Measurements from ENCODE around the gene KDM4D.
A peak's percentile ranks its signal among the peaks of the same experiment; 100 is the strongest.
"Not testable (repeated sequence)": the region's sequence is repeated elsewhere in the genome, so short reads cannot be mapped to it uniquely, and the experiment has no call there.

The KDM4D gene

DNA sequence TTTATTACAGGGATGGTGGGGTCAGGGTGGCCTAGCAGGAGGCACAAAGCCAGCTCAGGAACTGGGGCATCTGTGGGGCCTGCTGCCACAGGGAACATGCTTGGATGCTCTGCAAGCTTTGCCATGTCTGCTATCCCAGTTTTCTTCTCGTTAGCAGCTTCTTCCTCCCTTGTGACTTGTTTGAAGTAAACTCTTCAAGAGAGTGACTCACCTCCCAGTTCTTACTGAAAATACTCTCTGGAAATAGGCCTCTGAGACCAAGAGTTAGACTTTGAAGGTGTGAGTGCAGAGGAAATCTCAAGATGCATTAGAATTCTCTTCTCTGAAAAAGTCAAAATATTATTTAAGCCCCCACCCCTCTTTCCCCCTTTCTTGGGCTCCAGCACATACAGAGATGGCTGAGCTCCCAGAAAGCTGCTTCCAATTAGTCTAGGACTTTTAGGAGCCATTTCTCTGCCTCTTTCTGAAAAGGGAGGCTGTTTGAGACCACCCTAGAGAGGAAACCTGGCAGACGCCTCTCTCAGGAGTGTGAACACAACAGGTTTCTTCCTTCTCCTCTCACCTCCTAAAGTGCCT, 15.3 kb upstream of the KDM4D start:
- DNase-seq = no peak

DNA sequence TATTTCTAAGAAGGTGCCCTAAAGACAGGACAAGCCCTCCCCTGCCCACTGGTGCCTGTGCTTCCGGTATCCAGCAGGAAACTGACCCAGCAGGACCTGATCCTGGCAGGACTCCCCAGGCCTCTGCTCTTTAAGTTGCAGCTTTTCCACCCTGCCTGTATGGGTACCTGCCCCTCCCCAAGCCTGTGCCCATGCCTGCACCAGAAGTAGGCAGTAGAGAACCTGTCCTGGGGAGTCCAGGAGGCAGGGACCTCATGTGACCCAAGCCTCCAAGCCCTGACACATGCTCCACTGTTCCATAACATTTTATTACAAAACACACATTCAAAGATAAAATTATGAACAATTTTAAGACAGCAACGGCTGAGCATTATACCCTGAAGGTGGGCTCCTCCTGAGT, 14.3 kb upstream of the KDM4D start:
- no peak for DNase-seq

DNA sequence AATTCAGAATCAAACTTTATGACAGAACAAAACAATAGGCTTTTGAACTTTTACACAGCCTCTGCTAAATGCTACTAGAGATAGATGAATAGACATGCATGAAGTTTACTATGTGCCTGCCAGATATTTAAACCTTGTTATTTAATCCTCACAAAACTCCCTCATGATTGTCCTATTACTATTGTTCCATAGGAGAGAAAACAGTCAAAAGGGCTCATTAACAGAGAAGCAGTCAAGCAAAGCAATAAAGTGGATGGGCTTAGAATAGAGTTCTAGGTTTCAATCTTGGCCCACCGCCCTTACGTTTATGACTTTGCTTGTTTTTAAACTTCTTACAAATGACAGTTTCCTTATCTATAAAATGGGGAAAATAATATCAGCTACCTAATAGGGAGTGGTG, 13.0 kb upstream of the KDM4D start:
- no peak for DNase-seq

DNA sequence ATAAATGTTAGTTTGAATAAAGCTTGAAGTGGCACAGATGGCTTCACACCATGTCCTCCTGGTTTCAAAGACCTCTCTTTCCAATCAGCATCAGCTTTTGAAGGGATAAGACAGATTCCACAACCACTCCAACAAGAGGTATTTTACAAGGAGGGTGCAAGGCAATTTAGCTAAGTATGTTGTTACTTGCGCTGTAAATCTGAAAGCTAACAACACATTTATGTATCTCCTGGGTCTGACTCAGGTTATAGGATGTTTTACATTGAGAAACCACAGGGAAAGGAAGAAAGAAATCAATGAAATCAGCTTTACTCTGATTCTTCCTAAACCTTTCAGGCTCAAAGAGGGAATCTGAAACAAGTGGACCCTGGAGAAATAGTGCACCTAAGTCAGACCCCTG, 12.3 kb upstream of the KDM4D start:
- no peak for DNase-seq

DNA sequence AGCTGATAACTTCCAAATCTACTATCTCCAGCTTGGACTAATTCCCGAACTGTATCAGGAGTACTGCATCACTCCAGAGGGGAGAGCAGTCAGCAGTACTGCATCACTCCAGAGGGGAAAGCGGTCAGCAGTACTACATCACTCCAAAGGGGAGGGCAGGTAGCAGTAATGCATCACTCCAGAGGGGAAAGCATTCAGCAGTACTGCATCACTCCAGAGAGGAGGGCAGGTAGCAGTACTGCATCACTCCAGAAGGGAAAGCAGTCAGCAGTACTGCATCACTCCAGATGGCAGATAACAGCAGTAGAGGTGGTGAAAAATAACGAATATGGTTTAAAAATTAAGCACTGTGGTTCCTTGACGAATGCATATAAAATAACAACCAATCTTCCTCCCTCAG, 8.6 kb upstream of the KDM4D start:
- DNase-seq = no peak

DNA sequence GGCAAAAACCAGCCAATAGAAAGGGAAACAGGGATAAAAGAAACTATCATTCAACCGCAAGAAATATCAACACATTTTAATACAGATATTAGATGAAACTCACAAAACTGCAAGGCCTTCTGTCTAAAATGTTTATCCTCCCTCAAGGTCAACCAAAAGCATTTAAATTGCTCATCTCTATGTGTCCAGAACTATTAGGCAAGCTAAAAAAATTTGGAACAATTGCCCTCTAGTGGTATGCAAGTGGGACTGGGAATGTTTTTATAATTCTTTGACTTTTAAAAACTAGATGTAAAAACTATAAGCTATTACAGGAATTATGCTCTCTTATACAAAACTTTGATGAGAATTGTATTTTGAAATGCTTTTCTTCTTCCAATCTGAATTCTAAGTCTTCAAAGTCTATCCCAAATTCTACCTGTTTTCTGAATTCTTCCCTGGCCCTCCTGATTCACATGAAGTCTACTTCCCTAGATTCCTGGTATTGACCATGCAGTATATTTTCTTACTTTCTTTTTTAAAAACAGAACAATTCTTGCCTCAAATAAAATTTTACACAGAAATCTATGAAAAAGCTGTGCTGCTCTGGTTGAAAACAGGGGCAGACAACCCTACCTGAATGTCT, 5.1 kb upstream of the KDM4D start:
- DNase-seq = no peak

DNA sequence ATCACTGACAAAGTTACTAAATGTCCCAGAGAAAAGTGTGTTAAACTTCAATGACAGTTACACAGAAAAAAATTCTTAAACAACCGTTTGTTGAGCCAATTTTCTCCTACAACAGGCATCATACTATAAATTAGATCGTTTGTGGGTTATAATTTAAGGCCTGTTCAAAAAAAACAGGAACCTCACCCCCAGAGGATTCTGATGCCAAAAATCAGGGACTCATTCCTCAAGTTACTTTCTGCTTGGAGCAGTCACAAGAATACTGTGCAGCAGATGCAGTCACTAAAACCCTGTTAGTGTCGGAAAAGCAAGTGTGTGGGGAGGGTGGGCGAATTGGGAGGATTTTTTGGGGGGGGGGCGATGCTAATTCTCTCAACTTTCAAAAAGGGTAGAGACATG, 810 bp upstream of the KDM4D start:
- no peak for DNase-seq

DNA sequence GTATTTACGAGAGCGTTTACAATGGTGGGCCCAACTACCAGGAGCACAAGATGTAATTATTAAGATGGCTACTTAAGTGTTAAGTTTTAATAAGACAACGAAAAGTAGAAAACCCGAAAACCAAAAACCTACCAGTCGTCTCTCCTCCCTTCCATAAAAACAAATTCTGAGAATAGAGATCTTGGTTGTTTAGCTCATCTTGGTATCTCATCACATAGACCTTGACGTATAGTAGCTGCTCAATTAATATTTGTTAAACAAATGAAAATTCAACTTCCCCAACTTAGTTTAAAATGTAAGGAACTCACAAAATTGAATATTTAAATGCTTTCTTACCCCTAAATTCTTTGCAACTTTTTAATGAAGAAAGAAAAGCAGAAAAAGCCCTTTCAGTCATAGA, 669 bp downstream of the KDM4D start:
- DNase-seq = no peak

DNA sequence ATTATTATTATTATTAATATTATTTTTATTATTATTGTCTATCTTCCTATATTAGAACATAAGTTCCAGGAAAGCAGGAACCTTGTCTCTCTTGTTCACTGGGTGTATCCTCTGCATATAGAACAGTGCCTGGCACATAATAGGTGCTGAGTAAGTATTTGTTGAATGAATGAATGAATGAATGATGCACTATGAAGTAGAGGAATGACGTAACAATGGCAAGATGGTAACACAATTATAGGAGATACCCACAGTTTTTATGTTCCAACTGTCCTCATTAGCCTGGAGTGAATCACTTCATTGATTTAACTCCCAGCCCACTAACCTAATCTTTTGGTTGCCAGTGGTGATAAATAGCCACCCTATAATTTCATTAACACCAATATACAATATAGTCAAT, 2.1 kb downstream of the KDM4D start:
- no peak for DNase-seq

DNA sequence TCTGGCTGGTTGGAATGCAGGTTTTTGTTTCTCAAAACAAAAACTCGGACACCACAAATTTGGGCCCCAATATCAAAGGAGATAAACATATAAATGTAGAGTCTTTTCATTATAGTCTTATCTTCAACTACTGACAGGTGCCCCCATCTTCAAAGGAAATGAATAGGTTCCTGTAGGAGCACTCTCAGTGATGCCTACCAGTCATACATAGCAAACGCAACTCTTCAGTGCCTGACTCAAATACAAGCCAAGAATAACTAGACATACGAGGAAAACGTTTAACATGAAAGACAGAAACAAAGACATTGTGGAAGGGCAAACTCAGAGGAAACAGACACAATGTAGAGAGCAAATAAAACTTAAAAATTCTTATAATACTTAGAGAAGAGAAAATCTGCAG, 13.9 kb downstream of the KDM4D start:
- no peak for DNase-seq

DNA sequence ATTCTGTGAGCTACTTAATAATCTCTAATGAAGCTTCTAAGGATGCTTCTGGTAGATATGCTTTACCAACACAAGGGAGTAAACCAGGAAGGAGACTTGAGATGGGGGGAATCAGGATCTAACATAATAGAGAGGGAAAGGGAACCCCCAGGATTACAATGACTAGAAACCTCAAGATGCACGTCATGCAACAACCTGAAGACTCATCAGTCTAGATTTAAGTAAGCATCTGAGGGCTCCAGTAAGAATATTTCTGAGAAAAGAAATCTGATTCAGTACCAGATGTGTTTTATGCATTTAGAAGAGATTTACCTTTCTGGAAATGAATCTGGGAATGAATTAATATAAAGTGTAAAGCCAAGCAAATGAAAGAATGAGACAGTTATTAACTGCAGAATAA, 15.2 kb downstream of the KDM4D start:
- DNase-seq = no peak

DNA sequence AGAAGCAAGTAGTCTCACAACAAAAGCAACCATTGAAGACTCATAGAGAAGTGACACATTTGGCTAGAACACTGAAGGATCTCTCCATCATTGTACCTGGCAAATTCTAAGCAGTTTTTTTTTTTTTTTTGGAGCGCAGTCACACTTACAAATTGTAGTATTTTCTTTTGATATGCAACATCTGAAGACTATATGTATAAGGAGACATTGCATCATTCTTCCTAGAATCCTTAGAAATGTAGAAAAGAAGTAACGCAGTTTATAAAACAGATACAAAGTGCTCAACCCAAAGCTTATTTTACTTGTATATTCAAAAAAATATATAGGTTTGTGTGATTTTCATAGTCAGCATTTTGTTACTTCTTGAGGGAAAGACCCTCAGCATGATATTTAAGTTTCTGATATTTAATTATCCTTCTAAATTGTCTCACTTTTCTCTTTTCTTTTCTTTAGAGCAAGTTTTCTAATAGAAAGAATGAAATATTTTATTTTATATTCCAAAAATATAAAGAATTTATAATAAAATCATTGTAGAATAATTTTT, 20.0 kb downstream of the KDM4D start:
- no peak for DNase-seq

DNA sequence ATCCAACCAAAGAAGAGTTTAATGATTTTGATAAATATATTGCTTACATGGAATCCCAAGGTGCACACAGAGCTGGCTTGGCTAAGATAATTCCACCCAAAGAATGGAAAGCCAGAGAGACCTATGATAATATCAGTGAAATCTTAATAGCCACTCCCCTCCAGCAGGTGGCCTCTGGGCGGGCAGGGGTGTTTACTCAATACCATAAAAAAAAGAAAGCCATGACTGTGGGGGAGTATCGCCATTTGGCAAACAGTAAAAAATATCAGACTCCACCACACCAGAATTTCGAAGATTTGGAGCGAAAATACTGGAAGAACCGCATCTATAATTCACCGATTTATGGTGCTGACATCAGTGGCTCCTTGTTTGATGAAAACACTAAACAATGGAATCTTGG, 23.9 kb downstream of the KDM4D start:
- no peak for DNase-seq

DNA sequence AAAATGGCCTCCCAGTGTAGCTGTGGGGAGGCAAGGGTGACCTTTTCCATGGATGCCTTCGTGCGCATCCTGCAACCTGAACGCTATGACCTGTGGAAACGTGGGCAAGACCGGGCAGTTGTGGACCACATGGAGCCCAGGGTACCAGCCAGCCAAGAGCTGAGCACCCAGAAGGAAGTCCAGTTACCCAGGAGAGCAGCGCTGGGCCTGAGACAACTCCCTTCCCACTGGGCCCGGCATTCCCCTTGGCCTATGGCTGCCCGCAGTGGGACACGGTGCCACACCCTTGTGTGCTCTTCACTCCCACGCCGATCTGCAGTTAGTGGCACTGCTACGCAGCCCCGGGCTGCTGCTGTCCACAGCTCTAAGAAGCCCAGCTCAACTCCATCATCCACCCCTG, 24.8 kb downstream of the KDM4D start:
- DNase-seq = no peak

DNA sequence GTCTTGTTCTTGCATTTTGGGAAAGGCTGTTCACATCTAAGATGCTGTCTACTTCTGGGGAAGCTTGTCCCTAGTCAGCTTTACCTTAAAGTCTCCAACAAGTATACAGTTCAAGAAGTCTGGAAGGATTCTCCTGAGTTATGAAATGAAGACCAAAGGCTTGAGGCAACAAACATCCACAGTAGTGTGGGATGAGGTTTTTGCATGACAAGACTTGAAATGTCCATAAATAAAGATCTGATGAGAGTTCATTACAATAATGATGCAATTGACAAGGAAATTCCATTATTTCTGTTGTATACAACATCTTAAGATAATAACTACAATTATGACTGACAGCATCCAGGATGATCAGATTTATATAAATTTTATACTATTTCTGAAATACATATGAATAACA, 30.2 kb downstream of the KDM4D start:
- DNase-seq = no peak

DNA sequence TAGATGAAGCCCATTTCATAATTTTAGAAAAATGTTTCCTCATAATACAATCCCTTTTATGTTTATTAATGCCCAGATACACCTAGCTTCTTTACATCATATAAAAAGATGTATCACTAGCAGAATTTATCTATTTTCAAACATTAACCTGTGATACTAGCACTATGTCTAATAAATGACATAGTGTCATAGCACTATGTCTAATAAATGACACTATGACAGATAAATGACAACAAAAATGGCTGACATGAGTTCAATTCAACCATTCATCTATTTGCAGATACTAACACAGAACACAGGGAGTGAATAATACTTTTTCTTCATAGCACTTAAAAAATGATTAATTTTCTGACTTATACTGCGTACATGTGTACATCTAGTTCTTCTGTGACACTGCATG, 32.1 kb downstream of the KDM4D start:
- no peak for DNase-seq

DNA sequence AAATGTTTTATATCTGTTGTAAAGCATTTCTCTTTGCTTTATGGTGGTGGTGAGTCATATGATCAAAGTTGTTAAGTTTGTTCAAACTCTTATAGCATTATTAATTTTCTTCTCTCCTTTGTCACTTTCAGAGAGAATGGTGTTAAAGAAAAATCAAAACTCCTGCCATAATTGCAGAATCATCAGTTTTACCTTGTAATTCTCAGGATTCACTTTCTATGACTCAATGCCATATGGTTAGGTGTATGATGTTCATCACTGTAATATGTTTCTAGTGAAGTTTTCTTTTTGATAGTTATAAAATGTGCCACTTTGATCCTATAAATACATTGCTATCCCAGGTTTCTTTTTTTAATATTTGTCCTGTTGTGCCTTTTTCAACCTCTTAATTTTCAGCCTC, 37.9 kb downstream of the KDM4D start:
- DNase-seq = no peak

DNA sequence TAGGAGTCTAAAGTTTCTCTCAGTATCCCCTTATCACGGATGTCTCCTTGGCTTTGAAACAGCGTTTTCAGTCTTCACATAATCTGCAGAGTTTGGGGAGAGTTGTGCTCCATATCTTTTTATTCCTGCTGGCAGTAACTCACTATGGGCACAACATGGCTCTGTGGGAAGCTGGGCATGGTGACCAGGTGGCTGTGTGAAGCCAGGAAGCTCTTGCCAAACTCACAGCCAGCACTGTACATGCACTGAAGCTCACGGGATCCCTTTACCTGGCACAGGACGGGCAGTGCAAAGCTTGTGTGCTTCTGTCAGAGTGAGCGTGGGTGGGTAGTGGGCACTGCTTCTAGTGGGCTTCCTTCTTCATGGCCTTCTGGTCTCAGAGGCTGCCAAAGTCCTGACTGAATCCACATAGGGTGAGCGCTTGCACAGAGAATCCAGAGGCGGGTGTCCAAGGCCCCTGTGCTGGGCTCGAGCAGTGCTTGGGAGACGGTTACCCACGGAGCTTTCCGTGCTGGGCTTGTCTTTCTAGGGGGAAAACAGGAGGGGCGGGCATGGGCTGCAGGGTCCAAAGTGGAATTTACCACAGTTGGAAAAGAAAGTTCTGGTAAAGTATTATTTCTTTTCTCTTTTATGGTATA, 40.8 kb downstream of the KDM4D start:
- DNase-seq = peak; percentile 22 to 28

DNA sequence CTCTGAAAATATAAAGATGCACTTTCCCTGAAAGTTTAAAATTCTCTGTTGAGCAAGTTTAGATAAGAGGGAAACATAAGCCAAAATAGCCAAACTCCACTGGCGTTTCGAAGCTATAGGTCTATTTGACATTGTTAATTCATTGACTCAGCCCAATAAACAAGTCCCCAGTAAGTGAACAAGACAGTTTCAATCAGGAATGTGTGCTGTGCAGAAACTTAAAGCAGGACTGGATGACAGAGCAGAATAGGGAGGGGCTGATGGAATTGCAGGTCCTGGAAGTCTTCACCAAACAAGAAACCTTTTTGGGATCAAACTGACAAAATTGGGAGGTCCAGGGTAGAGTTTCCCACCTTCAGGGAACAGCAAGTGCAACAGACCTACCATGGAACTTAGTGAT, 42.6 kb downstream of the KDM4D start:
- no peak for DNase-seq

DNA sequence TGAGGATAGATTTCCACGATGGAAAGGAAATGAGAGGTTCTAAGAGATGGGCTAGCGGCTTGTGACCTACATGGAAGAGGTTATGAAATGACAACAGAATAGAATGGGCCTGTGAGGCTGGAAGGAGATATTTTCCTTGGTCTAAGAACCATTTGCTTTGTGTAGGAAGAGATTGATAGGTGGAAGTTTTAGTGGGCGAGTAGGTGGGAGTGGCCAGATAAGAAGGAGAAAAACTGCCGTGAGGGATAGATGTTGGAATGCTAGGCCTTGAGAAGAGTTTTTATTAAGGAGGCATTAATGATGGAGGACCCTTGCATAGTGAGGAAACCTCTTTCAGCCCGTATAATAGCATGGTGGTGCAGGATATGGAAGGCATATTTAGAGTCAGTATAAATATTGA, 48.0 kb downstream of the KDM4D start:
- not testable (repeated sequence) for DNase-seq

DNA sequence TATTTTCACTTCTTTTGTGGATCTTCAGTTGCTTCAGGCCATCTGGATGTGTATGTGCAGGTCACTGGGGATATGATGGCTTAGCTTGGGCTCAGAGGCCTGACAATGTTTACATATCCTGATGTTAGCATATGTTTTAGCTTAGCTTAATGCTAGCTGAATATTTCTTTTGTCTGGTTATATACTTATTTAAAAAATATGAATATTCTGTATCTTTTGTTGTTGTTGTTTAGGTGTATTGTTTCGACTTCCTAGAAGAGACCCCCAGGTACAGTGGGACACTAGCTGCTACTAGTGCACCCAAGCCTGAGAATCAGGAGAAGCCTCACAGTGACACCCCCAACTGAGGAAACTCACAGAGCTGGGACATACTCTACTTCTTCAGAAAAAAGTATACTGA, 51.4 kb downstream of the KDM4D start, which contains the start of gene KDM4E:
Gene KDM4E, plus strand, starts transcription at position 301 of the 400 bp plus-strand sequence. CDS start 300 bp downstream, outside the sequence.
- DNase-seq = no peak

DNA sequence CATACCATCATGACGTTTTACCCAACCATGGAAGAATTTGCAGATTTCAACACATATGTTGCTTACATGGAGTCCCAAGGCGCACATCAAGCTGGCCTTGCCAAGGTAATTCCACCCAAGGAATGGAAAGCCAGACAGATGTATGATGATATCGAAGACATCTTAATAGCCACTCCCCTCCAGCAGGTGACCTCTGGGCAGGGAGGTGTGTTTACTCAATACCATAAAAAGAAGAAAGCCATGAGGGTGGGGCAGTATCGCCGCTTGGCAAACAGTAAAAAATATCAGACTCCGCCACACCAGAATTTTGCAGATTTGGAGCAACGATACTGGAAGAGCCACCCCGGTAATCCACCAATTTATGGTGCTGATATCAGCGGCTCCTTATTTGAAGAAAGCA, 52.1 kb downstream of the KDM4D start:
- DNase-seq = not testable (repeated sequence)

DNA sequence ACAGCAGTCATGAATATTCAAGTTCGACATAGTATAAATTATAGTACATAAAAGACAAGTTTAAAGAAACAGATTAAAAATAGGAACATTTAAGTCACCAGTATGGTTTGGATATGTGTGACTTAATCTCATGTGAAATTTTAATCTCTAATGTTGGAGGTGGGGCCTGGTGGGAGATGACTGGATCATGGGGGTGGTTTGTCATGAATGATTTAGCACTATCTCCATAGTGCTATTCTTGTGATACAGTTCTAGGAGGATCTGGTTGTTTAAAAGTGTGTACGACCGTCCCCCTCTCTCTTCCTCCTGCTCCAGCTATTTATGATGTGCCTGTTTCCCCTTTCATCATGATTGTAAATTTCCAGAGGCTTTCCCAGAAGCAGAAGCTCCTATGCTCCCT, 54.8 kb downstream of the KDM4D start:
- DNase-seq = no peak

DNA sequence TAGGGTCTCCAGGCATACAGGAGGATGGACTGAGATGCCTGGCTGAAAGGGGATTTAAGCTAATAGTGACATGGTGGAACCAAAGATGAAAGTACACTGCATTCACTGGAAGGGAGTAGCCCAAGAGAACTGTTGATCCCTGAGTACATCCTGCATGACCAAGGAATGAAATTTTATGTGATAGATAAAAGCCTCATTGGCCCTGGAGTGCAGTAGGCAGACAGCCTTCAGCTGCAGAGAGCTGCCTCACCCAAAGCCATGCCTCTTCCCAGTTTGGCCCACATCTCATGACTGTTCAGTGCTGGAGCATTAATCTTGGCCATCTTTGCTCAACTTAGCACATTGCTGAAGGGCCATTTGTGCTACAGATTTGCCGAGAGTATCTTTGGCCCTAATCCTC, 59.5 kb downstream of the KDM4D start:
- no peak for DNase-seq

DNA sequence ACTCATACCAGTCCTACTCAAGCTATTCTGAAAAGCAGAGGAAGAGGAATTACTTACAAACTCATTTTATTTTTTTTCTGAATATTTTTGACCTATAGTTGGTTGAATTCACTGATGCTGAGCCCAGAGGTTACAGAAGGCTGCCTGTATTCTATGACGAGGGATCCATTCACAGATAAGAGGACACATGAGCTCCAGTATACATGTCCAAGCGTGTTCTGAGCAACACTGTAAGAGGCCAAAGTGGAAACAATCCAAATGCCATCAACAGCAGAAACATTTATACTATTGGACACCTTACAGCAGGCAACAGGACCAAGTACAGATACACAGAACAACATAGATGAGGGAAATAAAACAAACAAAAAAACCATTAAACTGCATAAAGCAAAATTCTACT, 61.8 kb downstream of the KDM4D start:
- DNase-seq = no peak

Data from cerebellar nuclear complex (tissue), 1 donor.